B cell (primary cell): Measurements from ENCODE around the gene EDARADD. TPM values are rescaled to one million over a fixed set of nuclear protein-coding genes. Genes with fewer than 3 reads are reported as not detected.
A peak's percentile ranks its signal among the peaks of the same experiment; 100 is the strongest.

Experiments used
- ATAC-seq: fragments of 200-7000 bp; cut with Tn5 transposase; one replicate; pipeline ENCODE4 v1.10.0; 2021; ENCODE audit warnings: low read depth, mild to moderate bottlenecking, moderate number of reproducible peaks, moderate library complexity
- CTCF ChIA-PET: fragments of 350-600 bp; sonication (Branson Sonifier 250); formaldehyde crosslinking; loops from one replicate; lab custom pipeline; 2021; ENCODE audit warnings: antibody characterized with exemption, inconsistent platforms; lab: Charles Lee
- POLR2A ChIA-PET: fragments of 350-600 bp; sonication (Branson Sonifier 250); formaldehyde crosslinking; loops from one replicate; lab custom pipeline; 2021; ENCODE audit warnings: antibody characterized with exemption; lab: Charles Lee
- DNase-seq: peaks from one replicate; pipeline ENCODE4 v3.0.0; 2013
- H2AFZ ChIP-seq: 2 replicates; pipeline ENCODE4 v1.6.1; 2012; ENCODE audit warnings: mild to moderate bottlenecking, low read depth, low read length; ENCODE audit not compliant: insufficient read depth, poor library complexity, severe bottlenecking
- H3K27ac ChIP-seq, 2 donors: 1 replicate in 1 of 2; 2 replicates in 1 of 2; pipeline ENCODE4 v1.5.1; 2012 to 2013; ENCODE audit warnings: low read length in 2 of 2, mild to moderate bottlenecking in 2 of 2, moderate library complexity in 1 of 2
- H3K27me3 ChIP-seq, 4 experiments: fragments of 200-600 bp in 1 of 4; sonication (generic) in 1 of 4; replicated peaks in 1 of 4; 1 replicate in 2 of 4; 2 replicates in 2 of 4; pipeline versions ENCODE4 v1.6.1 to v1.7.0; 2013 to 2016; ENCODE audit warnings: low read length in 3 of 4, mild to moderate bottlenecking in 2 of 4, mixed read lengths in 1 of 4, moderate library complexity in 1 of 4; ENCODE audit not compliant: insufficient read depth in 4 of 4, control insufficient read depth in 3 of 4; ENCODE audit errors: control extremely low read depth in 1 of 4
- H3K36me3 ChIP-seq, 2 experiments: replicated peaks in 1 of 2; 1 replicate in 1 of 2; 2 replicates in 1 of 2; pipeline versions ENCODE4 v1.6.1 to v1.7.1; 2013; ENCODE audit warnings: low read length in 1 of 2; ENCODE audit not compliant: insufficient read depth in 2 of 2, control insufficient read depth in 1 of 2; ENCODE audit errors: control extremely low read depth in 1 of 2, extremely low read depth in 1 of 2
- H3K4me1 ChIP-seq, 2 donors: fragments of 200-600 bp in 1 of 2; sonication (generic) in 1 of 2; 1 replicate in 1 of 2; 2 replicates in 1 of 2; pipeline versions ENCODE4 v1.5.1 to v1.6.1; 2013 to 2017; ENCODE audit warnings: low read length in 2 of 2; ENCODE audit not compliant: control insufficient read depth in 2 of 2, insufficient read depth in 2 of 2
- H3K4me2 ChIP-seq: replicated peaks from 2 replicates; pipeline ENCODE3; 2012; ENCODE audit warnings: mild to moderate bottlenecking, low read depth, low read length; ENCODE audit not compliant: poor library complexity, severe bottlenecking
- H3K4me3 ChIP-seq, 5 experiments: fragments of 200-600 bp in 1 of 5; sonication (generic) in 1 of 5; 1 replicate in 3 of 5; 2 replicates in 2 of 5; pipeline versions ENCODE4 v1.5.1 to v1.7.0; 2011 to 2016; ENCODE audit warnings: low read length in 4 of 5, mild to moderate bottlenecking in 4 of 5, low read depth in 2 of 5, control low read depth in 1 of 5, moderate library complexity in 1 of 5; ENCODE audit not compliant: insufficient read depth in 1 of 5; ENCODE audit errors: control extremely low read depth in 1 of 5, extremely low read depth in 1 of 5
- H3K79me2 ChIP-seq: fragments of 200-600 bp; sonication (generic); one replicate; pipeline ENCODE4 v1.6.0; 2016; ENCODE audit warnings: low read length; ENCODE audit not compliant: control insufficient read depth, insufficient read depth
- H3K9ac ChIP-seq: fragments of 200-600 bp; sonication (generic); 2 replicates; pipeline ENCODE4 v1.6.1; 2017; ENCODE audit warnings: mild to moderate bottlenecking, low read length, moderate library complexity
- H3K9me3 ChIP-seq, 3 donors: one replicate each; pipeline versions ENCODE4 v1.6.1 to v1.7.1; 2013; ENCODE audit warnings: low read length in 2 of 3; ENCODE audit not compliant: control insufficient read depth in 2 of 3, insufficient read depth in 1 of 3; ENCODE audit errors: control extremely low read depth in 1 of 3
- H4K20me1 ChIP-seq: 2 replicates; pipeline ENCODE4 v1.6.0; 2012; ENCODE audit warnings: mild to moderate bottlenecking, low read length; ENCODE audit not compliant: insufficient read depth, control insufficient read depth, poor library complexity, severe bottlenecking
- H3K27ac Mint-ChIP-seq: one replicate; pipeline ENCODE4 v1.8.0; 2021; ENCODE audit warnings: mixed read lengths
- H3K27me3 Mint-ChIP-seq: one replicate; pipeline ENCODE4 v1.8.0; 2021; ENCODE audit warnings: mixed read lengths
- H3K4me1 Mint-ChIP-seq: one replicate; pipeline ENCODE4 v1.8.0; 2021; ENCODE audit warnings: mixed read lengths
- H3K4me3 Mint-ChIP-seq: one replicate; pipeline ENCODE4 v1.8.0; 2021; ENCODE audit warnings: mixed read lengths
- H3K9me3 Mint-ChIP-seq: one replicate; pipeline ENCODE4 v1.8.0; 2022; ENCODE audit warnings: mixed read lengths; ENCODE audit not compliant: insufficient read depth
- CTCF ChIP-seq: fragments of 200-600 bp; IDR thresholded peaks from one replicate; pipeline ENCODE4 v1.8.0; 2022; ENCODE audit warnings: antibody characterized with exemption, mild to moderate bottlenecking
- EZH2 ChIP-seq: IDR thresholded peaks from 2 replicates; pipeline ENCODE4 v1.6.1; 2012; ENCODE audit warnings: borderline replicate concordance, low read depth, mild to moderate bottlenecking, moderate library complexity, low read length; ENCODE audit not compliant: insufficient read depth, poor library complexity, severe bottlenecking
- WGBS: methylation state at CpG from one replicate; pipeline ENCODE4 v1.1.5; 2013; ENCODE audit warnings: missing lambda C conversion rate; ENCODE audit not compliant: insufficient coverage; 5-methylcytosine and 5-hydroxymethylcytosine counted together
- intact Hi-C: fragments of 100-400 bp; cut with micrococcal nuclease; formaldehyde crosslinking; loops from one replicate; pipeline ENCODE4 v1.10.0; 2022
- polyA minus RNA-seq: library from RNA; depleted of rRNA, polyadenylated mRNA; stranded (reverse); fragments of >200 nt; gene quantifications from 2 replicates; pipeline ENCODE4 v1.2.3, GENCODE V29; 2012
- polyA plus RNA-seq: library from polyadenylated mRNA; depleted of rRNA; stranded (reverse); fragments of >200 nt; gene quantifications from 2 replicates; pipeline ENCODE4 v1.2.3, GENCODE V29; 2012
- total RNA-seq, 2 donors: library from RNA; stranded (reverse); fragments of 120-200 nt in 1 of 2; gene quantifications; 1 replicate in 1 of 2; 2 replicates in 1 of 2; pipeline versions ENCODE4 v1.2.3 to v1.2.4, GENCODE V29; 2013 to 2022

The EDARADD gene
- total RNA-seq (not detected in 2 replicates), polyA plus RNA-seq (0.15 TPM in 1 of 2 replicates, not detected in the other), polyA minus RNA-seq (not detected in 2 replicates)
- 0.07 TPM for total RNA-seq (2013)

GRCh38 chr1:236393681-236394481, at the start of gene EDARADD:
Gene EDARADD (plus strand): TSS chr1:236394286. CDS start chr1:236394445, 159 bp downstream.
- peak within 1 kb of the TSS; percentile 81 for H3K4me3 Mint-ChIP-seq

More at GRCh38 chr1:236393681-236394481, at the start of gene EDARADD:
- no peak within 1 kb of the TSS for H3K27ac ChIP-seq
- intact Hi-C loops = no loop called here
- H3K27me3 Mint-ChIP-seq = peaks cover 53% of the 10 kb centered on the region
- peak within 1 kb of the TSS in 4 of 5 experiments; percentile 22 to 56 (median 48) for H3K4me3 ChIP-seq
- H3K9ac ChIP-seq = peak within 1 kb of the TSS; percentile 55
- no peaks in the 10 kb centered on the region for H3K9me3 ChIP-seq
- ATAC-seq (no peak), DNase-seq (no peak)
- peaks cover 22 to 25% of the 10 kb centered on the region in 2 donors for H3K4me1 ChIP-seq
- peaks cover 23% of the 10 kb centered on the region for H3K4me1 Mint-ChIP-seq
- CTCF ChIA-PET = interaction anchor here (0.7 kb wide), 1 partner anchor 71 kb away, joined by 3 read pairs; no protein-coding TSS in a partner anchor
- POLR2A ChIA-PET = no interaction called here
- H4K20me1 ChIP-seq = no peaks in the 10 kb centered on the region
- no peaks in the 10 kb centered on the region for H3K9me3 Mint-ChIP-seq
- H3K79me2 ChIP-seq = no peaks in the 10 kb centered on the region
- no peaks in the 10 kb centered on the region for H3K36me3 ChIP-seq
- peaks cover 0 to 38% (median 11%) of the 10 kb centered on the region in 4 experiments for H3K27me3 ChIP-seq
- no peak within 1 kb of the TSS for H3K27ac Mint-ChIP-seq
- H3K4me2 ChIP-seq = peak within 1 kb of the TSS; percentile 79
- WGBS = 13% methylated on average over 6 of the region's 13 CpGs
- TF ChIP-seq EZH2 = no peak
- no peak for TF ChIP-seq CTCF
- peak within 1 kb of the TSS; percentile 71 for H2AFZ ChIP-seq
